ENCODE results near the gene FIGLA. TPM values are rescaled to one million over a fixed set of nuclear protein-coding genes. Genes with fewer than 3 reads are reported as not detected.

The FIGLA gene, protein sequence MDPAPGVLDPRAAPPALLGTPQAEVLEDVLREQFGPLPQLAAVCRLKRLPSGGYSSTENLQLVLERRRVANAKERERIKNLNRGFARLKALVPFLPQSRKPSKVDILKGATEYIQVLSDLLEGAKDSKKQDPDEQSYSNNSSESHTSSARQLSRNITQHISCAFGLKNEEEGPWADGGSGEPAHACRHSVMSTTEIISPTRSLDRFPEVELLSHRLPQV
- total RNA-seq (ENCODE audit: low replicate concordance) = not detected in 2 replicates

- no peak within 1 kb of the TSS for H3K4me3 ChIP-seq (ENCODE audit: low read depth, low read length)
- TF ChIP-seq, protein P1, sequence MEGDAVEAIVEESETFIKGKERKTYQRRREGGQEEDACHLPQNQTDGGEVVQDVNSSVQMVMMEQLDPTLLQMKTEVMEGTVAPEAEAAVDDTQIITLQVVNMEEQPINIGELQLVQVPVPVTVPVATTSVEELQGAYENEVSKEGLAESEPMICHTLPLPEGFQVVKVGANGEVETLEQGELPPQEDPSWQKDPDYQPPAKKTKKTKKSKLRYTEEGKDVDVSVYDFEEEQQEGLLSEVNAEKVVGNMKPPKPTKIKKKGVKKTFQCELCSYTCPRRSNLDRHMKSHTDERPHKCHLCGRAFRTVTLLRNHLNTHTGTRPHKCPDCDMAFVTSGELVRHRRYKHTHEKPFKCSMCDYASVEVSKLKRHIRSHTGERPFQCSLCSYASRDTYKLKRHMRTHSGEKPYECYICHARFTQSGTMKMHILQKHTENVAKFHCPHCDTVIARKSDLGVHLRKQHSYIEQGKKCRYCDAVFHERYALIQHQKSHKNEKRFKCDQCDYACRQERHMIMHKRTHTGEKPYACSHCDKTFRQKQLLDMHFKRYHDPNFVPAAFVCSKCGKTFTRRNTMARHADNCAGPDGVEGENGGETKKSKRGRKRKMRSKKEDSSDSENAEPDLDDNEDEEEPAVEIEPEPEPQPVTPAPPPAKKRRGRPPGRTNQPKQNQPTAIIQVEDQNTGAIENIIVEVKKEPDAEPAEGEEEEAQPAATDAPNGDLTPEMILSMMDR (IDR thresholded peaks at IDR 0.05; ENCODE audit: insufficient read depth, low read length) = no peak
- no peak for DNase-seq (ENCODE audit: low read depth)
Observed at GRCh38 chr2:70790136-70790828, at the start of gene FIGLA. TSS of gene FIGLA (minus strand) at chr2:70790643. CDS start at chr2:70790638, 5 bp downstream.

DNA sequence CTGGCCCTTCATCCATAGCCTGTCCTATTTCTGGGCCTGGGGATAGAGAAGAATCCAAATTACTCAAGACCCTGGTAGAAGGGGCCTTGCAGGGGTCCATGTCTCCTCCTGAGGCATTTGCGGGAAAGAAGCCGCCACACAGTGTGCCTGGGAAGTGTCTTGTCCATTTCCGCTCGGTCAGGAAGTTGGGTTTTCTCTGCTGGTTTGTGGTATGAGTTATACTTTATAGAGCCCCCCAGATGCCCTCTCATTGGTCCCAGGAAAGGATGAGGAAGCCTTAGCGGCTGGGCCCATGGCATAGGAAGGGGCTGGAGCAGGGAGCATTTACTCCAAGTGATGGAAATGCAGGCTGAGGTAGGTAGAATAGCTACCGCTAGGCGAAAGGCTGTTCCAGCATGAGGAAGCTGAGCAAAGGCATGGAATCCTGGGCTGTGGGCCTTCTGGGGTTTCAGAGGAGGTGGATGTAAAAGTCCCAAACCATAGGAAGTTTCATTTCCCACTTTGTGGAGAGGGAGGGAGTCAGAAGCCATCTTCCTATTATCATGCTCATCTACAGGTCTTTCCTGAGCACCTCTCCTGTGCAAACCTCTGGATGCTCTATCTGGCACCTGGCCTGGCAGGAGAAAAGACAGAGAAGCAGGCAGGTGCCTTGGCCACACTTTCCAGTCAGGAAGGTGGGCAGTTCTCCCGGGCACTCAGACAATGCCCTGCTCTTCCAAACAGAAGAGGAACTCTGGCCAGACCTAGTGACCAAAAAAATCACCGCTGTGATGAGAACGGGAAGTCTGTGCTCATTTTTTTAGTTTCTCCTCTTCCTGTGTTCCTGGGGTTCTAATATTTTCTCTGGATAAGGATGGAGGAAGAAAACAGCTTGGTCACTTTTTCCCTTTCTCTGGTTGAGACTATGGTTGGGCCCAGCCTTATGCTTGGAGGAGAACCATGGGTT, 47.8 kb upstream of the FIGLA start:
- no peak overlapping the region for H3K4me3 ChIP-seq (ENCODE audit: low read depth, low read length)
- TF ChIP-seq, protein P1 (IDR thresholded peaks at IDR 0.05; ENCODE audit: insufficient read depth, low read length) = no peak
- no peak for DNase-seq (ENCODE audit: low read depth)

DNA sequence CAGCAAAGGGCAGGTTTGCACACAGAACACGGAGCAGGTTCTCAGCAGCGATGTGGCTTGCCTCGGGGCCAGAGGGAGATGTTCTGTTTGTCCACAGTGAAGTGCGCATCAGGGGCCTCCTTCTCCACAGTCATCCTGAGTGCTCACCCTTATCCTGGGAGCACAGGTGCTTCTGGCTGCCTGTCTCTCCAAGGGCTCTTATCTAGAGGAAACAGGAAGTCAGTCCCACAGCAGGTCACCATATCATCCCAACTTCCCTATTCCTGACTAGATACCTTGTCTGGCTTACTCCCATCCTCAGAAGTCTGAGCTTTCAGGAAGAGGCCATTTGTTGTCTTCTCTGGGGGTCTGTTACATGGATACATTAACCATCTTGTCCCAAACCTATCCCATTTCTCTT, 45.2 kb upstream of the FIGLA start, which contains the start of gene CD207:
Gene CD207 (minus strand): TSS at position 174 of the 400 bp plus-strand sequence. CDS start 40 bp downstream, at position 134.
- TF ChIP-seq, protein P1 (IDR thresholded peaks at IDR 0.05; ENCODE audit: insufficient read depth, low read length) = no peak
- H3K4me3 ChIP-seq (ENCODE audit: low read depth, low read length) = no peak within 1 kb of the TSS
- no peak for DNase-seq (ENCODE audit: low read depth)

DNA sequence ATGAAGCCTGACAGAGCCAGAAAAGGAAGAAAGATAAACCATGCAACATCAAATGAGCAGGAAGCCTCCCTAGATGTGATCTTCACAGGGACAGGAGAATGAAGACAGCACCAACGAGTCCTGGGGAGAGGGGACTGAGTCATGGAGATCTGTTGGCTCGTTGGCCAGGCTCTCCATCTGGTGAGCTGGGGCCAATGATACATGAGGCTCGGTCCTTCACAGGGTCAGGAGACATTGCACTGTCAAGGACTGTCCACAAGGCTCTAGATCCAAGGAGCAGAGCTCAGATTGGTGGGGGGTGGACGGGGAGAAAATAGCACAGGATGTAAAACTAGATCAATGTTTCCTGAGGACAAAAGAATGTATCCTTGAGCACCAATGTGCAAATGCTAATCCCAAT, 44.4 kb upstream of the FIGLA start:
- no peak overlapping the region for H3K4me3 ChIP-seq (ENCODE audit: low read depth, low read length)

GRCh38 chr2:70834106-70834505, 43.7 kb upstream of the FIGLA start:
- no peak for DNase-seq (ENCODE audit: low read depth)
- TF ChIP-seq, protein P1 (IDR thresholded peaks at IDR 0.05; ENCODE audit: insufficient read depth, low read length) = no peak
- H3K4me3 ChIP-seq (ENCODE audit: low read depth, low read length) = no peak overlapping the region

More for the DNA sequence above, 44.4 kb upstream of the FIGLA start:
- TF ChIP-seq, protein P1 (IDR thresholded peaks at IDR 0.05; ENCODE audit: insufficient read depth, low read length) = no peak
- no peak for DNase-seq (ENCODE audit: low read depth)

DNA sequence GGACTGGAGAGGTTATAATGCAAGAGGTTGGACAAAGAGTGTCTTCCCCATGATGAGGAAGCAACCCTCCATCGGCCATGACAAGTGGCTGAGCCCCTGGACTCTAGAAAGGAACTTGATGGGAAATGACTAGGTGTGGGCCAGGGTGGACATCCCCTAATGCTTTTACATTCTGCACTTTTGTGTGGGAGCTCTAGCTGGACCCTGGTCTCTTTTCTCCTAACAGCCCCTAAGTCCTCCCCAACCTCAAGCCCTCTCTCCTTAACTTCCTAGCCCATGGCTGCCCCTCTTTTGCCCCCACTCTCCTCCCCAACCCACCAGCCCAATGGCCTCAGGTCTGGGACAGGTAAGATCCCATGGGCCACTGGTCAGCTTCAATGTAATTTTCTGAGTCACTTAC, 42.8 kb upstream of the FIGLA start:
- TF ChIP-seq, protein P1 (IDR thresholded peaks at IDR 0.05; ENCODE audit: insufficient read depth, low read length) = no peak
- no peak for DNase-seq (ENCODE audit: low read depth)
- no peak overlapping the region for H3K4me3 ChIP-seq (ENCODE audit: low read depth, low read length)
